Activated naive CD4-positive, alpha-beta T cell (primary cell): ENCODE data around the gene SCAI.
"Not testable (repeated sequence)": the region's sequence is repeated elsewhere in the genome, so short reads cannot be mapped to it uniquely, and the experiment has no call there.

Experiments
- DNase-seq, 4 experiments: peaks; one replicate each; lab custom pipeline; 2025; lab: John Stamatoyannopoulos, UW

The SCAI gene

DNA sequence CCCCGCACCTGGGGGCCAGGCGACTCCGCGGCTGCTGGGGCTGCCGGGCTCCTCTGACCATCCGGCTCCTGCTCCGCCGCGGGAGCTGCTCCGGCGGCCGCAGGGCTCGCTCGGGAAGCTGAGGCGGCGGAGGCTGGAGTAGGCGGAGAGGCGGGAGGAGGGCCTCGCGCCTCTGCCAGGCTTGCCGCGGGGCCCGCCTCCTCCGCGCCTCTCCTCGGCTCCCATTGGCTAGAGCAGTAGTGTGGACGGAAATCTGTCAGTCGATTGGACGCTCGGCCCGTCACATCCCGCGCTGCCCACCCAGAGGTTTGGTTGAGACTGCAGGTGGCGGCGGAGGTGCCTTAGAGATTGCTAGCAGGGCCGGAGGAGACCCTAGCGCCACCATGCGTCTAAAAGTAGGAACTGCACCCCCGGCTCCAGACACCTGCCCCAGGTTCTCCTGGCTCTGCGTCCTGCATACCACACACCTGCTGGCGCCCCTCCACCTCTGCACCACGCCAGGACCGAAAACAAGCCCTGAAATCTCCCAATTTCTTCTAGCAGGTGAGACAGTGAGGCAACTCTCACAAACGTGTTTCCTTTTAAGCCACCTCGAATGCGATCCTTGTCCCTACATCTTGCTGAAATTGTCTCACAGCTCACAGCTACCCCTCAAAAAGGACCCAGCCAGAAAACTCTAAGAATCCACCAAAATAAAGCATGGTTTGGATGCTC is at the start of gene SCAI:
SCAI (minus strand) TSS at position 152 of the 714 bp plus-strand sequence; CDS start at position 61, 91 bp downstream.
- peak; percentile 89 to 96 (median 94) for DNase-seq

DNA sequence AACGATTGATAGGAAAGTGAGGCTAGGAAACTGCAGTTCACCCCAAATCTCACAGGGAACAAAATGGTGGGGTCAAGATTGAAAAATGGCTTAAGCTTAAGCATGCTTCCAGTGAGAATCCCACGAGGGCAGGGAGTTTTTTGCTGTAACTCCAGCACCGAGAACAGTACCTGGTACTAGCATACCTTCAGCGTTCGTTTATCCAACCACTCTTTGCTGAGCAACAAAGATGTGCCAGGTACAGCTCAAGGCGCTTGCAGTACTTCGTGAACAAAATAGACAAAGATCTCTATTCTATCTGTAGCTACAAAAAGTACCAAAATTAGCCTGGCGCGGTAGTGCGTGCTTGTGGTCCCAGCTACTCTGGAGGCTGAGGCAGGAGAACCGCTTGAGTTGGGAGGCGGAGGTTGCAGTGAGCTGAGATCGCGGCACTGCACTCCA is 47.1 kb upstream of the SCAI start:
- DNase-seq: no peak

DNA sequence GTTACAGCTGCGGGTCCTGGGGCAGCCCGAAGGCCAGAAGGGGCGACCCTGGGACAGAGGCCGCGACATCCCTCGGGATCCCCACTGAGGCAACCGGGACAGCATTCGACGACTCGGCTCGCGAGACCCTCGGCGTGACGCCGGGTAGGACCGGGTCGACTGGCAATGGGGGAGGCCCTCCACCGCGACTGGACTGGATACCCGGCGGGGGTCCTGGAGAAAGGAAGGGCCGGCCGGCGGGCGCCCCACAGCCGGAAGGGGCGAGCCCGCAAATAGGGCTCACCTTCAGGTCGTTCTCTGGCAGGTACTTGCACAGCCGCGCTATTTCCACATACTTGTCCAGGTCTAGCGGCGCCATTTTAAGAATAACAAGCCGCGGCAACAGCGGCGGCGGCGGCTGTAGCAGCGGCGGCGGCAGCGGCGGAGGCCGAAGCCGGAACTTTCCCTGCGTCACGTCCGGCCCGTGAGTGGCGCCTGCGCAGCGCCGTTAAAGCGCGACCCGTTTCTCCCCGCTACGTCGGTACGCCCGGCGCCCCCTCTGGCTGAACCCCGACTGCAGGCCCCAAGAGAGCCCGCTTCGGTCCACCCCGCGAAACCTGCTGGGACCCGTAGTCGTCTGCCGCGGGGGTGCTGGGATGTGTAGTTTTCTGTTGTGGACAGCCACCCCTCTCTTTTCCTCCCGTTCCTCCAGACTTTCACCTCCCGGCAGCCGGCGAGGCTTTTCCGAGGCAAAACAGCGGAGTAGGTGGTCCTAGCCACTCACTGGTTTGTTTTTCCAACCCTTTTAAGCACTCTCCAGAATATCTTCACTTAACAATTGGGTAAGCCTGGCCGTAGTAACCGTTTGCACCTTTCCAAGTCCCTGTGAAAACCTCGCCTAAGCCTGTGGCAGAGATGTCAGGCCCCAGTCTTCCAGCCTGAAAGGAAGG is 46.3 kb upstream of the SCAI start, which contains the start of gene PPP6C:
PPP6C (minus strand) TSS at position 443 of the 929 bp plus-strand sequence; CDS start at position 358, 85 bp downstream.
- peak; percentile 92 to 97 (median 95) for DNase-seq

DNA sequence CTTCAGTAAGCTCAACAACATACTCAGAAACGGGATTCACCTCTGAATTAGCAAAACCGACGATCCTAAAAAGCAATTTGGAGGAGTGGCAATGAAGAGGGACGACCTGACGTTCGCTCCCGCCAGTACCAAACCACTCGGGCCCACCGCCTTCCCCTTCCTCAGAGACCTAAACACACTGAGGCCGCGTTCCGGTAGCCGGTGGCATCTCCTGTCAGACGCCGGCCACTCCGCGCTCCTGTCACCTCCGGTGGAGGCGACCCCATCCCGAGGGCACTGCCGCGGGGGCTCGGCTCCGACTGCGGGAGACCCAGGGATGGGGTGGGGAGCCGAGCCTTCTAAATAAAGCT is 45.7 kb upstream of the SCAI start:
- DNase-seq: peak in 3 of 4 experiments; percentile 21 to 38 (median 36)

DNA sequence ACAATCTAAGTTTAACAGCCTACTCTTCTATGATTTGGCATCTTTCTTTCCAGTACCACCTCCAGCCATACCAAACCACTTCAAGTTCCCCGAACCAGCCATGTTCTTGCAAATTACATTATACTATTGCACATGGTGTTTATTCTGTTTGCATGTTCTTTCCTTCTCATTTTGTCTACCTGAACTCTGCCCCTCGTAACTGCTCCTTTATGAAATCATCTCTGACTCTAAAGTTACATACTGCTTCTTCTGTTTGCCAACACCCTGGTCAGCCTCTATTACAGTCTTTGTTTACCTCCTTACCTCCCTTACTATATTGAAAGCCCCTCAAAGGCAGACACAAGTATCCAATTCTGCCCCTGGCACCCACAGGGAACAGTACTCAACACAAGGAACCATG is 40.2 kb upstream of the SCAI start:
- no peak for DNase-seq

DNA sequence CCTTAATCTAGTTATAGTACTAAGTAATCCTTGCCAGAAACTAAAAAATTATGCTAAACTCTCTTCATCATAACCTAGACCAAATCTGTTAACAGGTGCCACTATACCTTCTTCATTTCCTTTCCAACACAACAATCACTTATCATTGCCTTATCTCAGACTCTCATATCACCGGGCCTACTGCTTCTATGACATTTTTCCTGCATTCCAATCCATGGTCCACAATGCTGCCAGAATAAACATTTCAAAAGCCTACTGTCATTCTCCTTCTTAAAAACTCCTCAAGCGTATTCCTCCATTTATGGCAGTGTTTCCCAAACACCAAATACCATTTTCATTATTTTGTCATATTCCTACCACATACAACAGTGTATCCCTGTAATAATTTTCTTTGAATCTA is 39.7 kb upstream of the SCAI start:
- no peak for DNase-seq

DNA sequence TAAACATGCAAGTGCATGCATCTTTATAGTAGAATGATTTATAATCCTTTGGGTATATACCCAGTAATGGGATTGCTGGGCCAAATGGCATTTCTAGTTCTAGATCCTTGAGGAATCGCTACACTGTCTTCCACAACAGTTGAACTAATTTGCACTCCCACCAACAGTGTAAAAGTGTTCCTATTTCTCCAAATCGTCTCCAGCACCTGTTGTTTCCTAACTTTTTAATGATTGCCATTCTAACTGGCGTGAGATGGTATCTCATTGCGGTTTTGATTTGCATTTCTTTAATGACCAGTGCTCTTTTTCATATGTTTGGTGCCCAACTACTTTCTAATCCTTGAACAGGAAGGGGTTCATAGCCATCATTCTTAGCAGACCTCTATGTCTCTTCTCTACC is 38.4 kb upstream of the SCAI start:
- not testable (repeated sequence) for DNase-seq

DNA sequence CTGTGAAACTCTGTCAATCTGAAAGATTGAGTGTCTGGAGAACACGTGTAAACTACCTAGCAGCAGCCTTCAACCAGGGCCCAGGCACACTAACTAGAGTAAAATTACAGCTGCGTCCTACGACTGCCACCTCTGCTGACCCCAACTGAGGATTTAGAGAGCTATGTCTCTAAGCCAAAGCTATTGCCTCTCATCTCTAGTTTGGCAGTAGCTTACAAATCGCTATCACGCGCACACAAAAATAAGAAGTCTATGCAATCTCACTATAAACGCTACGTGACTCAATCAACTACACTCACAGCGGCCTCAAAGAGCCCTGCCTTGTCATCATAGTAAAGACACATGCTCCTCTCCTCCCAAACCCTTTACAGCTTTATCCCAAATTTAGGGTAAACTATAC is 37.5 kb upstream of the SCAI start:
- DNase-seq: no peak

DNA sequence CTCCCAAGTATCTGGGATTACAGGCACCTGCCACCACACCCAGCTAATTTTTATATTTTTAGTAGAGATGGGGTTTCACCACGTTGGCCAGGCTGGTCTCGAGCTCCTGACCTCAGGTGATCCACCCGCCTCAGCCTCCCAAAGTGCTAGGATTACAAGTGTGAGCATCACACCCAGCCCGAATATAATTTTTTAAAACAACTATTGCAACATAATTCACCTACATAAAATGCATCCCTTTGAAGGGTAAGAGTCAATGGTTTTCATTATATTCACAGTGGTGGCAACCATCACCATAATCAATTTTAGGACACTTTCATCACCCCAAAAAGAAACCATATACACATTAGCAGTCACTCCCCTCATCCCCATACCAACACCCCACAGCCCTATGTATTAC is 36.4 kb upstream of the SCAI start:
- DNase-seq: not testable (repeated sequence)

DNA sequence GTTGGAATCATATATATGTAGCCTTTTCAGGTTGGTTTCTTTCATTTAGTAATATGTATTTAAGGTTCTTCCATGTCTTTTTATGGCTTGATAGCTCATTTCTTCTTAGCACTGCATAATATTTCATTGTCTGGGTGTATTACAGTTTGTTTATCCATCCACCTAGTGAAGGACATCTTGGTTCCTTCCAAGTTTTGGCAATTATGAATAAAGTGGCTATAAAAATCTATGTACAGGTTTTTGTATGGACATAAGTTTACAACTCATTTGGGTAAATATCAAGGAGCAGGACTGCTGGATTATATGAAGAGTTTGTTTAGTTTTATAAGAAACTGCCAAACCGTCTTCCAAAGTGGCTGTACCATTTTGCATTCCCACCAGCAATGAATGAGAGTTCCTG is 34.6 kb upstream of the SCAI start:
- DNase-seq: no peak

DNA sequence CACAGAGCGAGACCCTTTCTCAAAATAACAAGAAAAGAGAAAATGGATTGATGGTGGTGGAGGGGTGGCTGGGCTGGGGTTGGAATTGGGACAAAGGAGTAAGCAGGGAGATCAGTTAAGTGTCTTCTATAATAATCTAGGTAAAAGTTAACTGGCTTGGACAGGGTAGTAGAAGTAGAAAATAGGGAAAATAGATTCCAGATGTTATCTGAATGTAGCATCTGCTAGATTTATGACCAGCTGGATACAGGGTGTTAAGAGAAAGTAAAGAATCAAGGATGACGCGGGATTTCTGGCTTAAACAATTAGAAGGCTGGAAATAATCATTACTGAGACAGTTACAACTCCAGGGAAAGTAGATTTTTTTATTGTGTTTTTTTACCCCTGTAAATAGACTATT is 33.3 kb upstream of the SCAI start:
- no peak for DNase-seq

DNA sequence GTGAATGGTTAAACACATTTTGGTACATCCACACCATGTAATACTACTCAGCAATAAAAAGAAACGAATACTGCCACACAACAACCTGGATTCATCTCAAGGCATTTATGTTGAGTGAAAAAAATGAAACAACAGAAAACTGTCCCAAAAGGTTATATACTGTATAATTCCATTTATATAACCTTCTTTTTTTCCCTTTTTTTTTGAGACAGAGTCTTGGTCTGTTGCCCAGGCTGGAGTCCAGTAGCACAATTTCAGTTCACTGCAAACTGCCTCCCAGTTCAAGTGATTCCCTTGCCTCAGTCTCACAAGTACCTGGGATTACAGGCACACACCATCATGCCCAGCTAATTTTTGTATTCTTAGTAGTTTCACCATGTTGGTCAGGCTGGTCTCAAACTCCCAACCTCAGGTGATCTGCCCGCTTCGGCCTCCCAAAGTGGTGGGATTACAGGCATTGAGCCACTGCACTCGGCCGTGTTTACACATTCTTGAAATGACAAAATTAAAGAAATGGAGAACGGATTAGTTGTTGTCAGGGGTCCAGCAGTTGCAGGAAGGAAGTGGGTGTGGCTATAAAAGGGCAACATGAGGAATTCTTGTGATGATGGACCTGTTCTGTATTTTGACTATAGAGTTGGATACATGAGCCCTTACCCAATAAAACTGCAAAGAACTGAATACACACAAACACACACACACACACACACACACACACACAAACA is 28.9 kb upstream of the SCAI start:
- no peak for DNase-seq

DNA sequence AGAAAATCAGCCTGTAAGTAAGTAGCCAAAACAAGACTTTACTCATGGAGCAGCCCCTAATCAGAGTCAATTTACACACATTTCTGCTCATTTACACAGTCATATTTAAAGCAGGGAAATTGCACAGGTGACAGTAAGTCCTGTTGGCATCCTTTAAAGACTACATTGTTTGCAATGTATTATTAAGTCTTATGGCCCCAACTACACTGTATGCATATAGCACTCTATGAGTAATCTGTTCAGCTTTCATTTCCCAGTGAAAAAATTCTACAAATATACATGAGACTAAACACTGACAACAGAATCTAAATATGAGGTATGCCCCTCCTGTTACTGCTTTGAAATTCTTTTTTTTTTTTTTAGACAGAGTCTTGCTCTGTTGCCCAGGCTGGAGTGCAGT is 26.6 kb upstream of the SCAI start:
- DNase-seq: no peak

DNA sequence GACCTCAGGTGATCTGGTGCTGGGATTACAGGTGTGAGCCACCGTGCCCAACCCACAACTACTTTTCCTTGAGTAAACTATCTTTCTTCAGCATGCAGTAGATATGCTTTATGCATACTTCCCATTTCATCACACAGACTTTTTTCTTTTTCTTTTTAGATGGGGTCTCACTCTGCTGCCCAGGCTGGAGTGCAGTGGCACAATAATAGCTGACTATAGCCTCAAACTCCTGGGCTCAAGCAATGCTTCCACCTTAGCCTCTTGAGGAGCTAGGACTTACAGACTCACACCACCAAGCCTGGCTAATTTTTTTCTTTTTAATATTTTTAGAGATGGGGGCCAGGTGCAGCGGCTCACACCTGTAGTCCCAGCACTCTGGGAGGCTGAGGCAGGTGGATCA is 23.4 kb upstream of the SCAI start:
- DNase-seq: no peak

DNA sequence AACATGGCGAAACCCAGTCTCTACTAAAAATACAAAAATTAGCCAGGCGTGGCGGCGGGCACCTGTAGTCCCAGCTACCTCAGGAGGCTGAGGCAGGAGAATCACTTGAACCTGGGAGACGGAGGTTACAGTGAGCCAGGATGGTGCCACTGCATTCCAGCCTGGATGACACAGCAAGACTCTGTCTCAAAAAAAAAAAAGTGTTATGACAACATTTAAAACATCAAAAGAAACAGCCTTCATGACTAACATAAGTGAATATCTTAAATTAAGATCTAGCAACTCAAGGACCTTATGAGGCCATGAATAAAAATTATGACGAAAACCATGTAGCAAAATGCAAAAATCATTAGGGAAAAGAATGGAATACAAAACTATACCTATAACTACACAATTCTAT is 19.6 kb upstream of the SCAI start:
- not testable (repeated sequence) for DNase-seq

DNA sequence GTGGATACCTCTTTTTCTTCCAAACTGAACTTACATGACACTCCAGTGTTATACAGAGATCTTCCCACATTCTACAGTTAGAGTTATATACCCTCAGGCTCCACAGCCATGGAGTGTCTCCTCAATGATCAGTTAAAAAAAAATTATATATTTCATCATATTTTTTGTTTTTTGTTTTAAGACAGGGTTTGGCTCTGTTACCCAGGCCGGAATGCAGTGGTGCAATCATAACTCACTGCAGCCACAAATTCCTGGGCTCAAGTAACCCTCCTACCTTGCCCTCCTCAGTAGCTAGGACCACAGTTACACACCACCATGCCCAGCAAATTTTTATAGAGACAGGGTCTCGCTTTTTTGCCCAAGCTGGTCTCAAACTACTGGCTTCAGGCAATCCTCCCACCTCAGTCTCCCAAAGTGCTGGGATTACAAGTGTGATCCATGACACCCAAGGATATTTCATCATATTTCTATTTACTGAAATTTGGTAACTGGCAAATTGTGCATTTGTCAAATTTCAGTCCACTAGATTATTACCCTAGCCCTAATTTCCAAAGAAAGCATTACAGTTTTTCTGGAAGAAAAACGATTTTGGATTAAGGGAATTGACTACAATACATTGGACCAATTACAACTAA is 18.1 kb upstream of the SCAI start:
- DNase-seq: no peak

DNA sequence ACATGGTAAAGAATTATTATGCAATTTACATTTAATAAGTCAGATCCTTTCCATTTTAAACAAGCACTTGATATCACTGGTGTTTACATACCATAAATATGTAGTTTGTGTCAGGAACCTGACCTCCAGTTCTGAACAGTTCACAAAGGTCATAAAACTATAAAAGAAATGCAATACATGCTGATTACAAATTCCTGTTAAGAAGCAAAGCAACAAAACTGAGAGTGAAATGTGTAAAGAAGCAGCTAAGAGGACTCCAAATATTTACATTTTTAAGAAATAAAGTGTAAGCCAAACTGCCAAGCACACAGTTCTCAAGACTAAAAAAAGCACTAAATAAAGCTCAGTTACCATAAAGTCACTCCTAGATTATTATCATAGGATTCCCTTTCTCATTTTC is 17.4 kb upstream of the SCAI start:
- no peak for DNase-seq

DNA sequence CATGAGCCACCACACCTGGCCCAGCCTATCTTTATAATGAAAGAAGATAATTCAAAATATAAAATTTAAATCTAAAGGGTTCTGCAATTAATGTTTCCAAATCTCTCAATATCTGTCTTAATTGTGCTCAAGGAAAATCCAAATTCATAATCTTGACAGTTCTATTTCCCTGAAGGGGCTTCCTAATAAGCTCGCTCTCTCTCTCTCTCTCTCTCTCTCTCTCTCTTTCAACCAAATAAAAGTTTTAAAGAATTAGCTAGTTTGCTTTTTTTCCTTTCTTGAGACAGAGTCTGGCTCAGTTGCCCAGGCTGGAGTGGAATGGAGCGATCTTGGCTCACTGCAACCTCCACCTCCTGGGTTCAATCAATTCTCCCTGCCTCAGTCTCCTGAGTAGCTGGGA is 13.2 kb upstream of the SCAI start:
- no peak for DNase-seq

DNA sequence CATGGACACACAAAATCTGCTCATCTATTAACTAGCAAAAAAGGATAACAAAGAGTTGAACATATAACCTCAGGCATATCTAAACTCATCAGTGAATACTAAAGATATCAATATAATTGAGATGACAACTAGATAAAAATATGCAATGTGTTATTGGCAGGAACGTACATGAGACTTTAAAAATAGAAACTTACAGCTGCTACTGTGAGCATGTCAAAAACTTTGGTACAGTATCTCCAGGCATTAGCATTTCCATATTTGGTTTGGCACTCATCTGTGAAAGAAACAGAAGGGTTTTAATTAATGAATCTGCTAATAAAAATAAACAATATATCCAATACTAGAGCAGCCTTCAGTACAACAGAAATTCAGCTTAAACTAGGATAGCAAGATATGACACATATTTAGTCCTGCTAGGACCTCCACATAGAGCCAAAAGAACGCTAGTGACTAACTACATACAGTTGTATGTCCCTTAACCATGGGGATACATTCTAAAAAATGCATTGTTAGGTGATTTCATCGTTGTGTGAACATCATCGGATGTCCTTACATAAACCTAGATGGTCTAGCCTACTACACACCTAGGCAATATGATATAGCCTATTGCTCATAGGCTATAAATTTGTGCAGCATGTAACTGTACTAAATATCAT is 10.5 kb upstream of the SCAI start:
- DNase-seq: no peak

DNA sequence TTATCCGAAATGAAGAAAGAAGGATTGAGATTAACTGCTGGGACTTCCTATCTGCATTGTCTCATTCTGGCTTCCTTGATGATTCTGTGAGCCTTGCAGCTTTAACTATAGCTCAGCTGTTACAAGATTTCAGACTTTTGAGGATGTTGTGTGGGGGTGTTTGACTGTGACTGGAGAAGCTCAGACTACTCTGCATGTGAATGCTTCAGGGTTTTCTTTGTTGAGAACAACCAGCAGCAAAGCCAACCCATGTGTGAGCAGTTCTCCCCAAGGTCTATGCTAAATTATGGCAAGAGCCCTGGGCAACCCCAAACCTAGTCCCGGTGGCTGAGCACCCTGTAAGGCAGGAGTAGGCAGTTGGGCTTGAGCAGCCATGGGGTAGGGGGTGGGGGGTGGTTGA is 8.4 kb upstream of the SCAI start:
- no peak for DNase-seq
